ENCODE data around the gene ACAA2. TPM values are rescaled to one million over a fixed set of nuclear protein-coding genes. Genes with fewer than 3 reads are reported as not detected.

The ACAA2 gene
- total RNA-seq, 4 donors from 2014 or later, result 27.0 to 72.7 (median 35.0) TPM

GRCh38 chr18:49738721-49739120 lies 74.6 kb downstream of the ACAA2 start:
- intact Hi-C loops (cut with DNase I; ENCODE audit: low total_unique reads), result no loop called here
- no peak overlapping the region for H3K4me3 ChIP-seq (ENCODE audit: low read depth, poor library complexity, severe bottlenecking)
- WGBS, 2 donors, result 78 to 86% methylated on average over 4 of the region's 4 CpGs
- no peak for DNase-seq (ENCODE audit: low spot score in 2 of 2)
- TF ChIP-seq POLR2A (IDR thresholded peaks at IDR 0.05), result no peak
- TF ChIP-seq, protein P1, sequence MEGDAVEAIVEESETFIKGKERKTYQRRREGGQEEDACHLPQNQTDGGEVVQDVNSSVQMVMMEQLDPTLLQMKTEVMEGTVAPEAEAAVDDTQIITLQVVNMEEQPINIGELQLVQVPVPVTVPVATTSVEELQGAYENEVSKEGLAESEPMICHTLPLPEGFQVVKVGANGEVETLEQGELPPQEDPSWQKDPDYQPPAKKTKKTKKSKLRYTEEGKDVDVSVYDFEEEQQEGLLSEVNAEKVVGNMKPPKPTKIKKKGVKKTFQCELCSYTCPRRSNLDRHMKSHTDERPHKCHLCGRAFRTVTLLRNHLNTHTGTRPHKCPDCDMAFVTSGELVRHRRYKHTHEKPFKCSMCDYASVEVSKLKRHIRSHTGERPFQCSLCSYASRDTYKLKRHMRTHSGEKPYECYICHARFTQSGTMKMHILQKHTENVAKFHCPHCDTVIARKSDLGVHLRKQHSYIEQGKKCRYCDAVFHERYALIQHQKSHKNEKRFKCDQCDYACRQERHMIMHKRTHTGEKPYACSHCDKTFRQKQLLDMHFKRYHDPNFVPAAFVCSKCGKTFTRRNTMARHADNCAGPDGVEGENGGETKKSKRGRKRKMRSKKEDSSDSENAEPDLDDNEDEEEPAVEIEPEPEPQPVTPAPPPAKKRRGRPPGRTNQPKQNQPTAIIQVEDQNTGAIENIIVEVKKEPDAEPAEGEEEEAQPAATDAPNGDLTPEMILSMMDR (IDR thresholded peaks at IDR 0.05), result no peak

GRCh38 chr18:49734836-49735235 lies 78.5 kb downstream of the ACAA2 start:
- no peak for TF ChIP-seq POLR2A (IDR thresholded peaks at IDR 0.05)
- TF ChIP-seq, protein P1 (IDR thresholded peaks at IDR 0.05), result no peak
- WGBS, 2 donors, result 61 to 69% methylated on average over 4 of the region's 4 CpGs
- H3K4me3 ChIP-seq (ENCODE audit: low read depth, poor library complexity, severe bottlenecking), result no peak overlapping the region
- no peak for DNase-seq (ENCODE audit: low spot score in 2 of 2)
- intact Hi-C loops (cut with DNase I; ENCODE audit: low total_unique reads), result no loop called here

- H3K4me3 ChIP-seq (ENCODE audit: low read depth, poor library complexity, severe bottlenecking), result no peak overlapping the region
- intact Hi-C loops (cut with DNase I; ENCODE audit: low total_unique reads), result no loop called here
- WGBS, 2 donors, result 66 to 67% methylated on average over 8 of the region's 8 CpGs
- no peak for DNase-seq (ENCODE audit: low spot score in 2 of 2)
- TF ChIP-seq, protein P1 (IDR thresholded peaks at IDR 0.05), result no peak
- TF ChIP-seq POLR2A (IDR thresholded peaks at IDR 0.05), result no peak
These were observed 79.3 kb downstream of the ACAA2 start for GRCh38 chr18:49733896-49734585.

DNA sequence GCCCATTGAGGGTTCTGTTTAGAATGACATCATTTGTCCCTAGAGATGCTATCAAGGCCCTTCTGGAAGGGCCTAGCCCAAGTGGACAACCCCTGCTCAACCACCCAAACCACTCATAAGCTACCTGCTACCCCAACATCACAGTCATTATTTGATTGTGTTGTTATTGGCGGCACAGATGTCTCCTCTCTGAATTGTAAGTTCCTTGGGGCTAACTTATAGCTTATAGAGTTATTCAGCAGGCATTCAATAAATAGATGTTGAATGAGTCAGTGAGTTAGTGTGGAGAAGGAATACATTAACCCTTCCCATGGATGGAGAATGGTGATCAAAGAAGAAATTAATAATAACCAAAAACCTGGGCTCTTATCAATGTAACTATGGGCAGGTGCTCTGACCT lies 80.0 kb downstream of the ACAA2 start:
- WGBS, 2 donors, result 81 to 87% methylated on average over 1 of the region's 1 CpG
- H3K4me3 ChIP-seq (ENCODE audit: low read depth, poor library complexity, severe bottlenecking), result no peak overlapping the region
- intact Hi-C loops (cut with DNase I; ENCODE audit: low total_unique reads), result no loop called here
- no peak for DNase-seq (ENCODE audit: low spot score in 2 of 2)
- no peak for TF ChIP-seq POLR2A (IDR thresholded peaks at IDR 0.05)
- TF ChIP-seq, protein P1 (IDR thresholded peaks at IDR 0.05), result no peak
